HCT116 (cell line): Measurements from ENCODE around the gene IGF2.

Source experiments
- CTCF ChIP-seq, 3 experiments: fragments of 200-600 bp in 1 of 3; sonication (generic) in 1 of 3; IDR thresholded peaks in 2 of 3; conservative IDR thresholded peaks in 1 of 3; 2 replicates each; pipeline ENCODE4 v1.5.1; 2012 to 2017; ENCODE audit warnings: low read depth in 2 of 3, low read length in 2 of 3, antibody characterized with exemption in 1 of 3, borderline replicate concordance in 1 of 3, control low read depth in 1 of 3, mild to moderate bottlenecking in 1 of 3, mixed read lengths in 1 of 3, mixed run types in 1 of 3, moderate library complexity in 1 of 3; ENCODE audit not compliant: insufficient read depth in 1 of 3
- EZH2 ChIP-seq: fragments of 200-600 bp; sonication (generic); IDR thresholded peaks from 2 replicates; pipeline ENCODE4 v1.6.1; 2017; ENCODE audit warnings: antibody characterized with exemption, mixed run types
- MAX ChIP-seq: IDR thresholded peaks from 2 replicates; pipeline ENCODE4 v1.6.1; 2012
- RAD21 ChIP-seq: IDR thresholded peaks from 2 replicates; pipeline ENCODE4 v1.6.1; 2012; ENCODE audit warnings: low read depth, mild to moderate bottlenecking

- no peak for TF ChIP-seq CTCF (IDR thresholded peaks at IDR 0.05 in 2 of 3, conservative IDR thresholded peaks at IDR 0.05 in 1 of 3; ENCODE audit: borderline replicate concordance in 1 of 3, insufficient read depth in 1 of 3, low read depth in 2 of 3, low read length in 2 of 3)
- TF ChIP-seq MAX, result no peak
- no peak for TF ChIP-seq EZH2
- TF ChIP-seq RAD21, result no peak
These were observed 41.2 kb upstream of the IGF2 start for GRCh38 chr11:2180347-2180746.
